ENCODE results near the gene PANX3. TPM values are rescaled to one million over a fixed set of nuclear protein-coding genes. Genes with fewer than 3 reads are reported as not detected.
A peak's percentile ranks its signal among the peaks of the same experiment; 100 is the strongest.

The PANX3 gene
- total and polyA plus RNA-seq, 8 donors: not detected

GRCh38 chr11:124640666-124641065 is 29.4 kb downstream of the PANX3 start:
- Histone ChIP-seq H3K27ac (no peak overlapping the region), H3K36me3 (peaks cover 0 to 5% (median 0%) of the 10 kb centered on the region in 3 donors), H3K9me3 (no peaks in the 10 kb centered on the region), H3K4me3 (no peak overlapping the region), H3K4me1 (no peaks in the 10 kb centered on the region), H3K27me3 (no peaks in the 10 kb centered on the region)
- TF ChIP-seq CTCF (IDR thresholded peaks at IDR 0.05): no peak
- 91 to 92% methylated on average over 5 of the region's 5 CpGs for WGBS, 2 donors
- FAIRE-seq (no peak), DNase-seq (no peak), ATAC-seq (no peak)
- intact Hi-C loops (cut with DNase I): no loop called here

- FAIRE-seq: no peak
- intact Hi-C loops (cut with DNase I): no loop called here
- H3K36me3 ChIP-seq: peaks cover 0 to 4% (median 2%) of the 10 kb centered on the region in 3 donors
- TF ChIP-seq CTCF (IDR thresholded peaks at IDR 0.05): no peak
- 81 to 89% methylated on average over 3 of the region's 3 CpGs for WGBS, 2 donors
- DNase-seq: no peak
- no peaks in the 10 kb centered on the region for H3K4me1 ChIP-seq
- no peaks in the 10 kb centered on the region for H3K9me3 ChIP-seq
- H3K27ac ChIP-seq: no peak overlapping the region
- H3K4me3 ChIP-seq: no peak overlapping the region
- ATAC-seq: no peak
- H3K27me3 ChIP-seq: no peaks in the 10 kb centered on the region
These were observed 31.4 kb downstream of the PANX3 start for GRCh38 chr11:124642628-124643027.

DNA sequence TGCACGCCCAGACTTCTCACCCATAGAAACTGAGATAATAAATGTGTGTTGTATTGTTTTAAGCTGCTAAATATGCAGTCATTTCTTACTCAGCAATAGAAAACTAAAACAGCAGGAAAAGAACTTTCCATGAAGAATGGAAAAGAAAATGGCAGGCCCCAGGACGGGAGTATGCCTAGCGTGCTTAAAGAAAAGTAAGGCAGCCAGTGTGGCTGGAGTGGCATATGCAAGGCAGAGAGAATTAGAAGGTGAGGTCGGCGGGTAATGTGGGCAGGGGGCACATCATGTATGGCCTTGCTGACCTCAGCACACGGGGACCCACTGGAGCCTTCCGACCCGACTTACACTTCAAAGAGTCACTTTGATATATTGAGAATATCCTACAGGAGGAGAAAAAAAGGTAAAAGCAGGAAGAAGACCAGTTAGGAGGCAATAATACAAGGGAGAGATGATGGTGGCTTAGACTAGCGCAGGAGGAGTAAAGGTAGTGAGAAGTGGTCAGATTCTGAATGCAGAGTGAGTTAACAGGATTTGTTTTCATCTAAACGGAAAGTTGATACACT is 31.9 kb downstream of the PANX3 start:
- Histone ChIP-seq H3K36me3 (peaks cover 0 to 4% (median 0%) of the 10 kb centered on the region in 3 donors), H3K4me1 (no peaks in the 10 kb centered on the region), H3K27me3 (no peaks in the 10 kb centered on the region), H3K9me3 (no peaks in the 10 kb centered on the region), H3K27ac (no peak overlapping the region), H3K4me3 (no peak overlapping the region)
- 84 to 90% methylated on average over 10 of the region's 10 CpGs for WGBS, 2 donors
- intact Hi-C loops (cut with DNase I): no loop called here
- TF ChIP-seq CTCF (IDR thresholded peaks at IDR 0.05): no peak
- DNase-seq (no peak), ATAC-seq (no peak), FAIRE-seq (no peak)

GRCh38 chr11:124643605-124644425 is 32.6 kb downstream of the PANX3 start:
- no peaks in the 10 kb centered on the region for H3K27me3 ChIP-seq
- 25 to 32% methylated on average over 3 of the region's 3 CpGs for WGBS, 2 donors
- FAIRE-seq (no peak), DNase-seq (no peak), ATAC-seq (peak in 2 of 4 donors; percentile 30 to 34)
- no peak overlapping the region for H3K27ac ChIP-seq
- H3K4me1 ChIP-seq: no peaks in the 10 kb centered on the region
- H3K9me3 ChIP-seq: no peaks in the 10 kb centered on the region
- no peak overlapping the region for H3K4me3 ChIP-seq
- H3K36me3 ChIP-seq: peaks cover 0 to 4% (median 0%) of the 10 kb centered on the region in 3 donors
- TF ChIP-seq CTCF (IDR thresholded peaks at IDR 0.05): no peak
- intact Hi-C loops (cut with DNase I): no loop called here

Measured in pancreas (tissue), 10 donors.